Liver (tissue), 9 donors: Measurements from ENCODE around the gene SEBOX. TPM values are rescaled to one million over a fixed set of nuclear protein-coding genes. Genes with fewer than 3 reads are reported as not detected.

Experiments
- DNase-seq: peaks from one replicate; pipeline ENCODE4 v3.0.0-alpha.2; 2017; ENCODE audit warnings: low spot score
- H3K27ac ChIP-seq, 2 donors: one replicate each; pipeline ENCODE4 v1.7.0; 2013; ENCODE audit warnings: inconsistent platforms in 2 of 2, low read length in 2 of 2, control low read depth in 1 of 2, low read depth in 1 of 2, mild to moderate bottlenecking in 1 of 2
- H3K27me3 ChIP-seq, 4 donors: one replicate each; pipeline versions ENCODE4 v1.6.1 to v1.7.0; 2013; ENCODE audit warnings: low read length in 3 of 4, inconsistent platforms in 1 of 4, mild to moderate bottlenecking in 1 of 4, moderate library complexity in 1 of 4; ENCODE audit not compliant: control insufficient read depth in 4 of 4, insufficient read depth in 4 of 4
- H3K36me3 ChIP-seq, 4 donors: one replicate each; pipeline versions ENCODE4 v1.6.1 to v1.7.0; 2013; ENCODE audit warnings: low read length in 3 of 4, mild to moderate bottlenecking in 3 of 4, low read depth in 1 of 4, moderate library complexity in 1 of 4; ENCODE audit not compliant: control insufficient read depth in 4 of 4, insufficient read depth in 3 of 4
- H3K4me1 ChIP-seq, 4 donors: one replicate each; pipeline versions ENCODE4 v1.6.1 to v1.7.0; 2013; ENCODE audit warnings: low read length in 3 of 4, mild to moderate bottlenecking in 3 of 4, moderate library complexity in 1 of 4; ENCODE audit not compliant: control insufficient read depth in 4 of 4, insufficient read depth in 4 of 4
- H3K4me3 ChIP-seq, 3 donors: one replicate each; pipeline versions ENCODE4 v1.6.1 to v1.7.0; 2013; ENCODE audit warnings: low read length in 3 of 3, control low read depth in 1 of 3, low read depth in 1 of 3, mild to moderate bottlenecking in 1 of 3
- H3K9ac ChIP-seq, 2 donors: one replicate each; pipeline ENCODE4 v1.7.0; 2013; ENCODE audit warnings: low read length in 2 of 2, mild to moderate bottlenecking in 2 of 2, moderate library complexity in 2 of 2, control low read depth in 1 of 2, low read depth in 1 of 2
- H3K9me3 ChIP-seq, 4 donors: one replicate each; pipeline versions ENCODE4 v1.6.1 to v1.7.0; 2013; ENCODE audit warnings: low read length in 3 of 4; ENCODE audit not compliant: control insufficient read depth in 4 of 4
- EGR1 ChIP-seq, 2 donors: IDR thresholded peaks; 2 replicates each; pipeline ENCODE4 v1.6.1; 2016 to 2018; ENCODE audit warnings: antibody characterized with exemption in 2 of 2, low read depth in 2 of 2
- FOXA1 ChIP-seq: IDR thresholded peaks from 2 replicates; pipeline ENCODE4 v1.6.1; 2016; ENCODE audit warnings: antibody characterized with exemption
- FOXA2 ChIP-seq: IDR thresholded peaks from 2 replicates; pipeline ENCODE4 v1.6.1; 2016; ENCODE audit warnings: antibody characterized with exemption
- GABPA ChIP-seq, 2 donors: IDR thresholded peaks in 1 of 2; conservative IDR thresholded peaks in 1 of 2; 2 replicates each; pipeline ENCODE4 v1.6.1; 2016; ENCODE audit warnings: antibody characterized with exemption in 2 of 2, mild to moderate bottlenecking in 1 of 2, moderate library complexity in 1 of 2
- HNF4A ChIP-seq, 2 donors: conservative IDR thresholded peaks; 2 replicates each; pipeline ENCODE4 v1.6.1; 2016; ENCODE audit warnings: antibody characterized with exemption in 2 of 2, mild to moderate bottlenecking in 2 of 2
- HNF4G ChIP-seq: IDR thresholded peaks from 2 replicates; pipeline ENCODE4 v1.6.1; 2016; ENCODE audit warnings: antibody characterized with exemption
- JUND ChIP-seq, 2 donors: IDR thresholded peaks; 2 replicates each; pipeline ENCODE4 v1.6.1; 2016; ENCODE audit warnings: antibody characterized with exemption in 2 of 2
- NR2F2 ChIP-seq: IDR thresholded peaks from 2 replicates; pipeline ENCODE4 v1.6.1; 2016; ENCODE audit warnings: antibody characterized with exemption
- RAD21 ChIP-seq, 2 donors: IDR thresholded peaks; 2 replicates each; pipeline ENCODE4 v1.6.1; 2016; ENCODE audit warnings: antibody characterized with exemption in 2 of 2, mild to moderate bottlenecking in 2 of 2
- RXRA ChIP-seq, 2 donors: IDR thresholded peaks; 2 replicates each; pipeline ENCODE4 v1.6.1; 2017 to 2018; ENCODE audit warnings: antibody characterized with exemption in 2 of 2, mild to moderate bottlenecking in 1 of 2
- SP1 ChIP-seq: IDR thresholded peaks from 2 replicates; pipeline ENCODE4 v1.6.1; 2018; ENCODE audit warnings: antibody characterized with exemption, mild to moderate bottlenecking
- TAF1 ChIP-seq: conservative IDR thresholded peaks from 2 replicates; pipeline ENCODE4 v1.6.1; 2016; ENCODE audit warnings: antibody characterized with exemption, mild to moderate bottlenecking
- YY1 ChIP-seq: IDR thresholded peaks from 2 replicates; pipeline ENCODE4 v1.6.1; 2016; ENCODE audit warnings: antibody characterized with exemption, mild to moderate bottlenecking
- WGBS: extraction: QIAGEN DNeasy Blood & Tissue Kit; methylation state at CpG from one replicate; pipeline ENCODE4 v1.1.7; 2013; 5-methylcytosine and 5-hydroxymethylcytosine counted together
- polyA plus RNA-seq, 2 donors: library from polyadenylated mRNA; stranded (reverse) in 1 of 2; unstranded in 1 of 2; fragments of 200-250 nt in 1 of 2; fragments of >200 nt in 1 of 2; fragmentation: Nextera tagmentation in 1 of 2; extraction: Ambion mirVana in 1 of 2; gene quantifications; one replicate each; pipeline versions ENCODE4 v1.2.1 to v1.2.3, GENCODE V29; 2013 to 2015
- total RNA-seq, 2 donors: library from RNA; depleted of rRNA; stranded (reverse); fragments of >200 nt; gene quantifications; one replicate each; pipeline ENCODE4 v1.2.3, GENCODE V29; 2014
- TF ChIP-seq, protein P1 (sequence below): IDR thresholded peaks from 2 replicates; pipeline ENCODE4 v1.6.1; 2016; ENCODE audit warnings: antibody characterized with exemption
- TF ChIP-seq, protein P2 (sequence below): IDR thresholded peaks from 2 replicates; pipeline ENCODE4 v1.6.1; 2016; ENCODE audit warnings: antibody characterized with exemption
- TF ChIP-seq, protein P3 (sequence below): fragments of 150-350 bp; IDR thresholded peaks from 2 replicates; pipeline ENCODE4 v1.5.1; 2017; ENCODE audit warnings: improper control_type of control experiment, low read depth, low read length; ENCODE audit not compliant: missing input control
- TF ChIP-seq, protein P4 (sequence below): IDR thresholded peaks from 2 replicates; pipeline ENCODE4 v1.6.1; 2016; ENCODE audit warnings: antibody characterized with exemption, mild to moderate bottlenecking
- TF ChIP-seq, protein P5 (sequence below): IDR thresholded peaks from 2 replicates; pipeline ENCODE4 v1.6.1; 2016; ENCODE audit warnings: antibody characterized with exemption
- donor health status: healthy.
- donor health status: healthy.
- donor health status: healthy.
- donor health status: healthy.
- donor health status: healthy.

Gene SEBOX
- total and polyA plus RNA-seq, 4 donors, result 0.19 to 0.59 TPM; not detected in 2

DNA sequence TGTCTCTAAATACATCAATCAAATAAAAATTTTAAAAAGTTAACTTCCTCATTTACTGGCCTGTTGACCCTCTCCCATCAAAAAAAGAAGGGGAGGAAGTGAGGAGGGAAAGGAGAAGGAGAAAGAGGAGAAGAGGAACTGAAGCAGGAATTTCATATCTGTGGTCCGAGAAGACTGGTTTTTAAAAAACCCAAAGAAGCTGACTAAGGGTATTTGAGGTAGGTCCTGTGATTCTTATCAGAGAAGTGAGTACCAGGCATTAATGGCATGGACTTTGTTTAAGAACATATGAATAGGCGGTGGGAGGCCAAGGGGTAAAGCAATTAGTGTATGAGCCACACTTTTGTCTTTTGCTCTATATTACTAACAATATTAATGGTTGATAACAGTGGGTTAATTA is 39.0 kb upstream of the SEBOX start:
- no peak for TF ChIP-seq HNF4A (conservative IDR thresholded peaks at IDR 0.05)
- TF ChIP-seq JUND (IDR thresholded peaks at IDR 0.05), result no peak
- no peak for TF ChIP-seq FOXA1
- TF ChIP-seq FOXA2, result no peak
- no peak for TF ChIP-seq NR2F2
- no peak for TF ChIP-seq SP1
- TF ChIP-seq, protein P1, sequence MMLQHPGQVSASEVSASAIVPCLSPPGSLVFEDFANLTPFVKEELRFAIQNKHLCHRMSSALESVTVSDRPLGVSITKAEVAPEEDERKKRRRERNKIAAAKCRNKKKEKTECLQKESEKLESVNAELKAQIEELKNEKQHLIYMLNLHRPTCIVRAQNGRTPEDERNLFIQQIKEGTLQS, result no peak
- TF ChIP-seq RXRA (IDR thresholded peaks at IDR 0.05), result no peak
- TF ChIP-seq, protein P2, sequence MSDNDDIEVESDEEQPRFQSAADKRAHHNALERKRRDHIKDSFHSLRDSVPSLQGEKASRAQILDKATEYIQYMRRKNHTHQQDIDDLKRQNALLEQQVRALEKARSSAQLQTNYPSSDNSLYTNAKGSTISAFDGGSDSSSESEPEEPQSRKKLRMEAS, result no peak
- no peak for TF ChIP-seq HNF4G
- no peak for TF ChIP-seq YY1
- TF ChIP-seq, protein P3, sequence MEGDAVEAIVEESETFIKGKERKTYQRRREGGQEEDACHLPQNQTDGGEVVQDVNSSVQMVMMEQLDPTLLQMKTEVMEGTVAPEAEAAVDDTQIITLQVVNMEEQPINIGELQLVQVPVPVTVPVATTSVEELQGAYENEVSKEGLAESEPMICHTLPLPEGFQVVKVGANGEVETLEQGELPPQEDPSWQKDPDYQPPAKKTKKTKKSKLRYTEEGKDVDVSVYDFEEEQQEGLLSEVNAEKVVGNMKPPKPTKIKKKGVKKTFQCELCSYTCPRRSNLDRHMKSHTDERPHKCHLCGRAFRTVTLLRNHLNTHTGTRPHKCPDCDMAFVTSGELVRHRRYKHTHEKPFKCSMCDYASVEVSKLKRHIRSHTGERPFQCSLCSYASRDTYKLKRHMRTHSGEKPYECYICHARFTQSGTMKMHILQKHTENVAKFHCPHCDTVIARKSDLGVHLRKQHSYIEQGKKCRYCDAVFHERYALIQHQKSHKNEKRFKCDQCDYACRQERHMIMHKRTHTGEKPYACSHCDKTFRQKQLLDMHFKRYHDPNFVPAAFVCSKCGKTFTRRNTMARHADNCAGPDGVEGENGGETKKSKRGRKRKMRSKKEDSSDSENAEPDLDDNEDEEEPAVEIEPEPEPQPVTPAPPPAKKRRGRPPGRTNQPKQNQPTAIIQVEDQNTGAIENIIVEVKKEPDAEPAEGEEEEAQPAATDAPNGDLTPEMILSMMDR, result no peak
- no peak for TF ChIP-seq GABPA (IDR thresholded peaks at IDR 0.05 in 1 of 2, conservative IDR thresholded peaks at IDR 0.05 in 1 of 2)
- WGBS, result 80% methylated on average over 2 of the region's 2 CpGs
- Histone ChIP-seq H3K27ac (no peak overlapping the region), H3K9ac (no peak overlapping the region), H3K4me1 (peaks cover 8 to 54% (median 38%) of the 10 kb centered on the region in 4 donors), H3K4me3 (peak overlapping the region in 1 of 3 donors; percentile 80), H3K27me3 (no peaks in the 10 kb centered on the region), H3K36me3 (peaks cover 1 to 35% (median 30%) of the 10 kb centered on the region in 4 donors), H3K9me3 (no peaks in the 10 kb centered on the region)
- no peak for DNase-seq

DNA sequence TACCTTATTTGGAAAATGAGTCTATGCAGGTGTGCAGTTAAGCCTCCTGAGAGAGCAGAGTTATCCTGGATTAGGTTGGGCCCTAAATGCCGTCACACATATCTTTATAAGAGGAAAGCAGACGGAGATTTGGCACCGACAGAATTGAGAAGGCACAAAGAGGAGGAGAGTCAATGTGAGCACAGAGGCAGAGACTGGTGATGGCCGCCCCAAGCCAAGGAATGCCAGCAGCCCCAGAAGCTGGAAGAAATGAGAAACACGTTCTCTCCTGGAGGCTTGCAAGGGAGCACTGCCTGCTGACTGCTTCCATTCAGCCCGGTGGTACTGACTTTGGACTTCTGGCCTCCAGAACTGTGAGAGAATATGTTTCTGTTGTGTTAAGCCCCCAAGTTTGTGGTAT is 37.8 kb upstream of the SEBOX start:
- Histone ChIP-seq H3K27ac (no peak overlapping the region), H3K9me3 (no peaks in the 10 kb centered on the region), H3K4me1 (peaks cover 13 to 65% (median 50%) of the 10 kb centered on the region in 4 donors), H3K4me3 (no peak overlapping the region), H3K9ac (no peak overlapping the region), H3K27me3 (no peaks in the 10 kb centered on the region), H3K36me3 (peaks cover 1 to 38% (median 31%) of the 10 kb centered on the region in 4 donors)
- TF ChIP-seq EGR1 (IDR thresholded peaks at IDR 0.05; ENCODE audit: low read depth in 2 of 2) (no peak), YY1 (no peak), FOXA2 (no peak), TAF1 (no peak), RAD21 (IDR thresholded peaks at IDR 0.05) (no peak), HNF4A (conservative IDR thresholded peaks at IDR 0.05) (no peak), FOXA1 (no peak), JUND (IDR thresholded peaks at IDR 0.05) (no peak), HNF4G (no peak), RXRA (IDR thresholded peaks at IDR 0.05) (no peak), NR2F2 (no peak), GABPA (IDR thresholded peaks at IDR 0.05 in 1 of 2, conservative IDR thresholded peaks at IDR 0.05 in 1 of 2) (no peak), SP1 (no peak)
- TF ChIP-seq, protein P4, sequence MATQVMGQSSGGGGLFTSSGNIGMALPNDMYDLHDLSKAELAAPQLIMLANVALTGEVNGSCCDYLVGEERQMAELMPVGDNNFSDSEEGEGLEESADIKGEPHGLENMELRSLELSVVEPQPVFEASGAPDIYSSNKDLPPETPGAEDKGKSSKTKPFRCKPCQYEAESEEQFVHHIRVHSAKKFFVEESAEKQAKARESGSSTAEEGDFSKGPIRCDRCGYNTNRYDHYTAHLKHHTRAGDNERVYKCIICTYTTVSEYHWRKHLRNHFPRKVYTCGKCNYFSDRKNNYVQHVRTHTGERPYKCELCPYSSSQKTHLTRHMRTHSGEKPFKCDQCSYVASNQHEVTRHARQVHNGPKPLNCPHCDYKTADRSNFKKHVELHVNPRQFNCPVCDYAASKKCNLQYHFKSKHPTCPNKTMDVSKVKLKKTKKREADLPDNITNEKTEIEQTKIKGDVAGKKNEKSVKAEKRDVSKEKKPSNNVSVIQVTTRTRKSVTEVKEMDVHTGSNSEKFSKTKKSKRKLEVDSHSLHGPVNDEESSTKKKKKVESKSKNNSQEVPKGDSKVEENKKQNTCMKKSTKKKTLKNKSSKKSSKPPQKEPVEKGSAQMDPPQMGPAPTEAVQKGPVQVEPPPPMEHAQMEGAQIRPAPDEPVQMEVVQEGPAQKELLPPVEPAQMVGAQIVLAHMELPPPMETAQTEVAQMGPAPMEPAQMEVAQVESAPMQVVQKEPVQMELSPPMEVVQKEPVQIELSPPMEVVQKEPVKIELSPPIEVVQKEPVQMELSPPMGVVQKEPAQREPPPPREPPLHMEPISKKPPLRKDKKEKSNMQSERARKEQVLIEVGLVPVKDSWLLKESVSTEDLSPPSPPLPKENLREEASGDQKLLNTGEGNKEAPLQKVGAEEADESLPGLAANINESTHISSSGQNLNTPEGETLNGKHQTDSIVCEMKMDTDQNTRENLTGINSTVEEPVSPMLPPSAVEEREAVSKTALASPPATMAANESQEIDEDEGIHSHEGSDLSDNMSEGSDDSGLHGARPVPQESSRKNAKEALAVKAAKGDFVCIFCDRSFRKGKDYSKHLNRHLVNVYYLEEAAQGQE, result no peak
- TF ChIP-seq, protein P5, sequence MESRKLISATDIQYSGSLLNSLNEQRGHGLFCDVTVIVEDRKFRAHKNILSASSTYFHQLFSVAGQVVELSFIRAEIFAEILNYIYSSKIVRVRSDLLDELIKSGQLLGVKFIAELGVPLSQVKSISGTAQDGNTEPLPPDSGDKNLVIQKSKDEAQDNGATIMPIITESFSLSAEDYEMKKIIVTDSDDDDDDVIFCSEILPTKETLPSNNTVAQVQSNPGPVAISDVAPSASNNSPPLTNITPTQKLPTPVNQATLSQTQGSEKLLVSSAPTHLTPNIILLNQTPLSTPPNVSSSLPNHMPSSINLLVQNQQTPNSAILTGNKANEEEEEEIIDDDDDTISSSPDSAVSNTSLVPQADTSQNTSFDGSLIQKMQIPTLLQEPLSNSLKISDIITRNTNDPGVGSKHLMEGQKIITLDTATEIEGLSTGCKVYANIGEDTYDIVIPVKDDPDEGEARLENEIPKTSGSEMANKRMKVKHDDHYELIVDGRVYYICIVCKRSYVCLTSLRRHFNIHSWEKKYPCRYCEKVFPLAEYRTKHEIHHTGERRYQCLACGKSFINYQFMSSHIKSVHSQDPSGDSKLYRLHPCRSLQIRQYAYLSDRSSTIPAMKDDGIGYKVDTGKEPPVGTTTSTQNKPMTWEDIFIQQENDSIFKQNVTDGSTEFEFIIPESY, result no peak
- TF ChIP-seq, protein P3, result no peak
- TF ChIP-seq, protein P2, result no peak
- TF ChIP-seq, protein P1, result no peak
- DNase-seq, result no peak
- WGBS, result 89% methylated on average over 6 of the region's 6 CpGs
